Endodermal cell (in vitro differentiated cells): ENCODE measurements around the gene CALM3. TPM values are rescaled to one million over a fixed set of nuclear protein-coding genes. Genes with fewer than 3 reads are reported as not detected.

Source experiments
- DNase-seq: peaks from one replicate; pipeline ENCODE4 v3.0.0-alpha.2; 2017
- H3K27ac ChIP-seq: 2 replicates; pipeline ENCODE4 v1.5.1; 2013; ENCODE audit warnings: mild to moderate bottlenecking, low read depth, low read length, moderate library complexity
- H3K27me3 ChIP-seq: 2 replicates; pipeline ENCODE4 v1.6.1; 2013; ENCODE audit warnings: mild to moderate bottlenecking, low read length, moderate library complexity; ENCODE audit not compliant: insufficient read depth, control insufficient read depth, poor library complexity, severe bottlenecking
- H3K36me3 ChIP-seq: 2 replicates; pipeline ENCODE4 v1.7.0; 2013; ENCODE audit warnings: mild to moderate bottlenecking, low read length, moderate library complexity; ENCODE audit not compliant: control insufficient read depth, insufficient read depth
- H3K4me1 ChIP-seq: one replicate; pipeline ENCODE4 v1.7.0; 2013; ENCODE audit warnings: low read length; ENCODE audit not compliant: control insufficient read depth, insufficient read depth
- H3K4me3 ChIP-seq: 2 replicates; pipeline ENCODE4 v1.5.1; 2013; ENCODE audit warnings: mild to moderate bottlenecking, low read length, moderate library complexity
- H3K9ac ChIP-seq: 2 replicates; pipeline ENCODE4 v1.6.1; 2013; ENCODE audit warnings: mild to moderate bottlenecking, low read length, moderate library complexity; ENCODE audit not compliant: poor library complexity, severe bottlenecking; ENCODE audit errors: extremely low read depth
- H3K9me3 ChIP-seq: 2 replicates; pipeline ENCODE4 v1.6.1; 2013; ENCODE audit warnings: mild to moderate bottlenecking, low read length, moderate library complexity; ENCODE audit not compliant: control insufficient read depth
- H3K27ac Mint-ChIP-seq: 2 replicates; pipeline ENCODE4 v1.8.0; 2020; ENCODE audit warnings: mixed read lengths
- H3K27me3 Mint-ChIP-seq: 2 replicates; pipeline ENCODE4 v1.8.0; 2021; ENCODE audit warnings: mild to moderate bottlenecking, mixed read lengths; ENCODE audit not compliant: insufficient read depth
- H3K36me3 Mint-ChIP-seq: 2 replicates; pipeline ENCODE4 v1.8.0; 2020; ENCODE audit warnings: low read depth, mixed read lengths
- H3K4me1 Mint-ChIP-seq: 2 replicates; pipeline ENCODE4 v1.8.0; 2020; ENCODE audit warnings: mixed read lengths
- H3K4me3 Mint-ChIP-seq: 2 replicates; pipeline ENCODE4 v1.8.0; 2020; ENCODE audit warnings: mild to moderate bottlenecking, moderate library complexity, mixed read lengths
- H3K9me3 Mint-ChIP-seq: 2 replicates; pipeline ENCODE4 v1.8.0; 2020; ENCODE audit warnings: mild to moderate bottlenecking, mixed read lengths
- WGBS, 2 experiments: methylation state at CpG; one replicate each; pipeline versions ENCODE4 v1.1.5 to v1.1.7; 2013; ENCODE audit warnings: missing lambda C conversion rate in 2 of 2, mixed read lengths in 1 of 2; ENCODE audit not compliant: insufficient coverage in 1 of 2, insufficient read length in 1 of 2; 5-methylcytosine and 5-hydroxymethylcytosine counted together
- total RNA-seq, 2 donors: library from RNA; stranded (reverse); fragmentation: NEBNext Ultra II Directional in 1 of 2; extraction: Animal tissue kit (Norgen Biotek cat#: 25700) in 1 of 2; gene quantifications; 2 replicates in 1 of 2; 3 replicates in 1 of 2; pipeline ENCODE4 v1.2.1, GENCODE V29; 2021
- TF ChIP-seq, protein P1 (sequence below): fragments of 200-600 bp; sonication (generic); conservative IDR thresholded peaks from 2 replicates; pipeline ENCODE4 v1.5.0; 2021; ENCODE audit warnings: antibody characterized with exemption, mild to moderate bottlenecking

Gene CALM3
- total RNA-seq, 2 donors from 2014 or later: 564 to 573 TPM

DNA sequence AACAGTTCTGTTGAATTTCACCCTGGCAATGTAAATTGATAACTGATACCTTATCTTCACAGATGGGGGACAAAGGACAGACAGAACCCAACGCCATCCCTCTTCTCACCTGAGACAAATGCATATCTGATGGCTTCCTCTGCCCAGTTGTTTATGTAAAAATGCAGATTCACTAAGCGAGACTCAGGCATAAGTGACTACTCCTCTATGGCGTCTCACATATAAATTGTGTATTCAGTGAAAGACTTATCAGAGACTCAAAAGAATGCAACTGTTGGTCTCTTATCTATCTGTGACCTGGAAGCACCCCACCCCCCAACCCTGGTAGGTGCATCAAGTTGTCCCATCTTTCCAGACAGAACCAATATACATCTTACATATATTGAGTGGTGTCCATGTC lies 13.3 kb upstream of the CALM3 start:
- H3K4me1 ChIP-seq: peaks cover 8% of the 10 kb centered on the region
- H3K9ac ChIP-seq: peak overlapping the region; percentile 36
- peak; percentile 47 for DNase-seq
- Mint-ChIP-seq H3K9me3 (peaks cover 32% of the 10 kb centered on the region), H3K4me3 (peak overlapping the region; percentile 7), H3K4me1 (peaks cover 17% of the 10 kb centered on the region), H3K36me3 (no peaks in the 10 kb centered on the region), H3K27me3 (peaks cover 4% of the 10 kb centered on the region), H3K27ac (peak overlapping the region; percentile 93)
- H3K4me3 ChIP-seq: peak overlapping the region; percentile 30
- H3K9me3 ChIP-seq: peaks cover 17% of the 10 kb centered on the region
- no peaks in the 10 kb centered on the region for H3K27me3 ChIP-seq
- no peaks in the 10 kb centered on the region for H3K36me3 ChIP-seq
- H3K27ac ChIP-seq: no peak overlapping the region
- WGBS, 2 experiments: 38 to 67% methylated on average over 3 of the region's 3 CpGs
- TF ChIP-seq, protein P1, sequence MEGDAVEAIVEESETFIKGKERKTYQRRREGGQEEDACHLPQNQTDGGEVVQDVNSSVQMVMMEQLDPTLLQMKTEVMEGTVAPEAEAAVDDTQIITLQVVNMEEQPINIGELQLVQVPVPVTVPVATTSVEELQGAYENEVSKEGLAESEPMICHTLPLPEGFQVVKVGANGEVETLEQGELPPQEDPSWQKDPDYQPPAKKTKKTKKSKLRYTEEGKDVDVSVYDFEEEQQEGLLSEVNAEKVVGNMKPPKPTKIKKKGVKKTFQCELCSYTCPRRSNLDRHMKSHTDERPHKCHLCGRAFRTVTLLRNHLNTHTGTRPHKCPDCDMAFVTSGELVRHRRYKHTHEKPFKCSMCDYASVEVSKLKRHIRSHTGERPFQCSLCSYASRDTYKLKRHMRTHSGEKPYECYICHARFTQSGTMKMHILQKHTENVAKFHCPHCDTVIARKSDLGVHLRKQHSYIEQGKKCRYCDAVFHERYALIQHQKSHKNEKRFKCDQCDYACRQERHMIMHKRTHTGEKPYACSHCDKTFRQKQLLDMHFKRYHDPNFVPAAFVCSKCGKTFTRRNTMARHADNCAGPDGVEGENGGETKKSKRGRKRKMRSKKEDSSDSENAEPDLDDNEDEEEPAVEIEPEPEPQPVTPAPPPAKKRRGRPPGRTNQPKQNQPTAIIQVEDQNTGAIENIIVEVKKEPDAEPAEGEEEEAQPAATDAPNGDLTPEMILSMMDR: no peak

GRCh38 chr19:46591254-46591653 lies 9.9 kb upstream of the CALM3 start:
- DNase-seq: no peak
- no peak overlapping the region for H3K4me3 Mint-ChIP-seq
- H3K4me1 ChIP-seq: peaks cover 8% of the 10 kb centered on the region
- H3K4me3 ChIP-seq: no peak overlapping the region
- H3K36me3 Mint-ChIP-seq: no peaks in the 10 kb centered on the region
- no peak overlapping the region for H3K27ac Mint-ChIP-seq
- H3K36me3 ChIP-seq: no peaks in the 10 kb centered on the region
- H3K4me1 Mint-ChIP-seq: peaks cover 17% of the 10 kb centered on the region
- H3K27me3 Mint-ChIP-seq: no peaks in the 10 kb centered on the region
- H3K9me3 Mint-ChIP-seq: peaks cover 13% of the 10 kb centered on the region
- peaks cover 10% of the 10 kb centered on the region for H3K9me3 ChIP-seq
- 90 to 99% methylated on average over 3 to 4 of the region's 4 CpGs for WGBS, 2 experiments
- TF ChIP-seq, protein P1: no peak
- H3K9ac ChIP-seq: no peak overlapping the region
- no peak overlapping the region for H3K27ac ChIP-seq
- H3K27me3 ChIP-seq: no peaks in the 10 kb centered on the region

DNA sequence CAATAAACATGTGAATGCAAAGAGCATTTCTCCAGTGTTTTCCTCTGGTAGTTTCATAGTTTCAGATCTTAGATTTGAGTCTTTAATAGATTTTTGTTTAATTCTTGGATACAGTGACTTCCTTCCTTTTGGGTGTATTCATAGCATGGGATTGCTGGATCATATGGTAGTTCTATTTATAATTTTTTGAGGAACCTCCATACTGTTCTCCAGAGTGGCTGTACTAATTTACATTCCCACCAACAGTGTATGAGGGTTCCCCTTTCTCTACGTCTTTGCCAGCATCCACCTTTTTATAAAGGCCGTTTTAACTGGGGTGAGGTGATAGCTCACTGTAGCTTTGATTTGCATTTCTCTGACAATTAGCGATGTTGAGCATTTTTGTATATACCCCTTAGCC lies 9.3 kb upstream of the CALM3 start:
- Mint-ChIP-seq H3K4me3 (no peak overlapping the region), H3K27ac (no peak overlapping the region), H3K9me3 (peaks cover 7% of the 10 kb centered on the region), H3K27me3 (no peaks in the 10 kb centered on the region), H3K4me1 (peaks cover 17% of the 10 kb centered on the region), H3K36me3 (no peaks in the 10 kb centered on the region)
- Histone ChIP-seq H3K36me3 (no peaks in the 10 kb centered on the region), H3K9ac (no peak overlapping the region), H3K4me3 (no peak overlapping the region), H3K9me3 (peaks cover 3% of the 10 kb centered on the region), H3K27me3 (no peaks in the 10 kb centered on the region), H3K27ac (no peak overlapping the region), H3K4me1 (peaks cover 8% of the 10 kb centered on the region)
- 90 to 91% methylated on average over 2 to 3 of the region's 3 CpGs for WGBS, 2 experiments
- DNase-seq: no peak
- TF ChIP-seq, protein P1: no peak
